ENCODE data around the gene SLC38A4.

- TF ChIP-seq CTCF (IDR thresholded peaks at IDR 0.05) (no peak), POLR2A (IDR thresholded peaks at IDR 0.05) (no peak)
These were observed 11.7 kb downstream of the SLC38A4 start for GRCh38 chr12:46814143-46814542.
